ENCODE results near the gene MLLT1.

The MLLT1 gene

DNA sequence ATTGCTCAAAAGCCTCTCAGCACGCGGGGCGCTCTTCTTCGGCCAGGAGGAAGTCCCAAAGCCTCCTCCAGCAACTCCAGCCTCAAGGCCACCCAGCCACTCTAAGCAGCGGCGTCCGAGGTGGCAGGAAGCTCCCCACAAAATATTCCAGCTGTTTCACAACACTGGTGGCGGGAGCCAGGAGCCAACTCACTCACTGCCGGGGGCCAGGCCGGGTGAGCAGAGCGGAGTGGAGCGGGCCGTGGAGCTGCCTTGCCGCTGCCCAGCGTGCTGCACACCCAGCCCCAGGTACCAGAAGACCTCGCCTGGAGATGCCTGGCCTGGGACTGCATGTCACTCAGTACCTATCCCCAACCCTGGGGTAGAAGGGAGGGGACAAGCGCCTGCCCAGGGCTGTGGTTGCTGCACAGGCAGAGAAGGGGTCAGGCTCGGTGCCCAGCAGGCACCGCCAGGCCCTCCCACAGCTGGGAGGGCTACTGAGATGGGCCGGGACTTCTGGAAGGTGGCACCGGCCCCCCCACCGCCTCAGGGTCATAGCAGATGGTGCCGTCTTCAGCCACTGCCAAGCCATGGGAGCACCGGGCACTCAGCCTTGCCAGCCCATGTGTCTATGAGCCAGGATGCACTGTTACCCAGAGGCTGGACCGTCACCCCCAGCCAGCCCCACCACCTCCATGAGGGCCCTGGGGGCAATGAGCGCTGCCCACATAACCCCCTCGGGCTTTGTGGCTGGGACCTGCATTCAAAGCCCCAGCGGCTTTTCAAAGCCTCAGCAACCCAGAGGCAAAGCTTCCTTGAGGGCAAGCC is 59.2 kb downstream of the MLLT1 start:
- FAIRE-seq: no peak
- DNase-seq (ENCODE audit: insufficient read length, low spot score): no peak
- TF ChIP-seq POLR2A (IDR thresholded peaks at IDR 0.05; ENCODE audit: low read depth, low read length): no peak
- TF ChIP-seq POU2F2 (IDR thresholded peaks at IDR 0.05; ENCODE audit: low read depth, low read length): no peak
- TF ChIP-seq POLR2AphosphoS5 (IDR thresholded peaks at IDR 0.05; ENCODE audit: low read depth, low read length): no peak
- TF ChIP-seq PAX5 (IDR thresholded peaks at IDR 0.05; ENCODE audit: insufficient read depth, low read length, severe bottlenecking): no peak
- TF ChIP-seq SPI1 (IDR thresholded peaks at IDR 0.05; ENCODE audit: low read depth, low read length): no peak
- TF ChIP-seq TAF1 (IDR thresholded peaks at IDR 0.05; ENCODE audit: low read depth, low read length): no peak

- FAIRE-seq (no peak), DNase-seq (ENCODE audit: insufficient read length, low spot score) (no peak)
- TF ChIP-seq PAX5 (IDR thresholded peaks at IDR 0.05; ENCODE audit: insufficient read depth, low read length, severe bottlenecking) (no peak), POLR2AphosphoS5 (IDR thresholded peaks at IDR 0.05; ENCODE audit: low read depth, low read length) (no peak), TAF1 (IDR thresholded peaks at IDR 0.05; ENCODE audit: low read depth, low read length) (no peak), POU2F2 (IDR thresholded peaks at IDR 0.05; ENCODE audit: low read depth, low read length) (no peak), POLR2A (IDR thresholded peaks at IDR 0.05; ENCODE audit: low read depth, low read length) (no peak), SPI1 (IDR thresholded peaks at IDR 0.05; ENCODE audit: low read depth, low read length) (no peak)
Observed at GRCh38 chr19:6219586-6220290, 60.0 kb downstream of the MLLT1 start.

- no peak for FAIRE-seq
- DNase-seq (ENCODE audit: insufficient read length, low spot score): no peak
- TF ChIP-seq PAX5 (IDR thresholded peaks at IDR 0.05; ENCODE audit: insufficient read depth, low read length, severe bottlenecking) (no peak), TAF1 (IDR thresholded peaks at IDR 0.05; ENCODE audit: low read depth, low read length) (no peak), SPI1 (IDR thresholded peaks at IDR 0.05; ENCODE audit: low read depth, low read length) (no peak), POLR2AphosphoS5 (IDR thresholded peaks at IDR 0.05; ENCODE audit: low read depth, low read length) (no peak), POU2F2 (IDR thresholded peaks at IDR 0.05; ENCODE audit: low read depth, low read length) (no peak), POLR2A (IDR thresholded peaks at IDR 0.05; ENCODE audit: low read depth, low read length) (no peak)
Observed at GRCh38 chr19:6219147-6219525, 60.6 kb downstream of the MLLT1 start.

DNA sequence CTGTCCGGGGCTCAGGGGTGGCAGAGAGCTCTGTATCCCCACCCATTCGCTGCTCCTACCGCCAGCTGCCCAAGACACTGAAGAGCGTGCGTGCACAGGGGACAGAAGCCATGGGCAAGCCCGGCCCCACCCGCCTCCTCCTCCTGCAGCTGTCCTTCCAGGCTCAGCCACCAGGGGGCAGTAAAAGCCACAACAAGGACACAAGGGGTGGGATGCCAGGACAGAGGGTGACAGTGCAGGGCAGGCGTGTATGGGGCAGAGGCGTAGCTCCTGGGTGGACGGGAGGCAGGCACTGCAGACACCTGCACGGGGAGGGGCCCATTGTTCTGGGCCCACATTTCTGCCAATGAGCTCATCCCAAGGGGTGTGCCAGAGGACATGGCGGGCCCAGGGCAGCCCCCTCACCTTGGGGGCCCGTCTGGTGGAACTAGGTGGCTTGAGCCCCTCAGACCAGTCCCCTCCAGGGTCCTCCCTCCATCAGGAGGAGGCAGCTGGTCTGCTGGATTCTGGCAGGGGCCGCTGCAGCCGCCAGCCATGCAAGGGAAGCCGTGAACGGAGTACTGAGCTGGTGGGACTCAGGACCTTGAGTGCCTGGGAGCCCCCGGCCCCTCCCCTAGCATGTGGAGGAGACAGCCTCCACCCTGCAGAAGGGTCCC is 61.2 kb downstream of the MLLT1 start:
- DNase-seq (ENCODE audit: insufficient read length, low spot score): peak; percentile 99
- peak; percentile 98 for FAIRE-seq
- TF ChIP-seq SPI1 (IDR thresholded peaks at IDR 0.05; ENCODE audit: low read depth, low read length) (no peak), POU2F2 (IDR thresholded peaks at IDR 0.05; ENCODE audit: low read depth, low read length) (no peak), POLR2AphosphoS5 (IDR thresholded peaks at IDR 0.05; ENCODE audit: low read depth, low read length) (no peak), PAX5 (IDR thresholded peaks at IDR 0.05; ENCODE audit: insufficient read depth, low read length, severe bottlenecking) (no peak), POLR2A (IDR thresholded peaks at IDR 0.05; ENCODE audit: low read depth, low read length) (no peak), TAF1 (IDR thresholded peaks at IDR 0.05; ENCODE audit: low read depth, low read length) (no peak)

- FAIRE-seq: no peak
- no peak for DNase-seq (ENCODE audit: insufficient read length, low spot score)
- TF ChIP-seq TAF1 (IDR thresholded peaks at IDR 0.05; ENCODE audit: low read depth, low read length): no peak
- TF ChIP-seq POU2F2 (IDR thresholded peaks at IDR 0.05; ENCODE audit: low read depth, low read length): no peak
- no peak for TF ChIP-seq PAX5 (IDR thresholded peaks at IDR 0.05; ENCODE audit: insufficient read depth, low read length, severe bottlenecking)
- no peak for TF ChIP-seq POLR2AphosphoS5 (IDR thresholded peaks at IDR 0.05; ENCODE audit: low read depth, low read length)
Observed at GRCh38 chr19:6217752-6218334, 61.9 kb downstream of the MLLT1 start.

DNA sequence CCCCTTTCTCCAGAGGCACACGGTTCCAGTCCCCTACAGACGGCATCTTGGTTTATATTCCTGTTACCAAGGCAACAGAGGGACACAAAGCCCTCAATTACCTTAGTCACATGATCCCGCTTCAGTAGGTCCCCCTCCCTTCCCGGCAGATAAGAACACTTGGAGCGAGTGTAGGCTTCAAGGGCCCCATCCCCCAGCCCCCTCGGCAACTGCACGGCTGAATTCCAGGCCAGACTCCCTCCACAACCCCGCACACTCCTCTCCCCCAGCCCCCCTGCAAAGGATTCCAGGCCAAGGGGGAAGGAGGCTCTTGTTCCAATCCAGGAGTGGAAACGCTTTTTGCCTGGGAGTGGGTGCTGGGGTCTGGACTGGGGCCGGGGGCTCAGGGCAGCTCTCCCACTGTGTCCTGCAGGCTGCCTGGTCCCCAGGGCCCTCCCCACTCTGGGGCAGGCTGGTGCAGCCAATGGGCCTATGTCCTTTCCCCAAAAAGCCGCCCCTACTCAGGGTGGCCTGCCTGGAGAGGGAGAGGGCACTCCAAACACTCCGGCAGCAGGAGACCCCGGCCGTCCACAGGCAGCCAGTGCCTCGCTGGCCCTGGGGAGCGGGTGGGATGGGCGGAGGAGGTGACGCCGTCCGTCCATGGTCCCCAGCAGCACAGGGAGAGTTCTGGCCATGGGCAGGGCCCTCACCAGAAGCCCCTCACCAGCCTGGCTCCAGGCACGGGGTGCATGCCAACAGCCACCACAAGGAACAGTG is 62.6 kb downstream of the MLLT1 start:
- FAIRE-seq (no peak), DNase-seq (ENCODE audit: insufficient read length, low spot score) (no peak)
- no peak for TF ChIP-seq POLR2AphosphoS5 (IDR thresholded peaks at IDR 0.05; ENCODE audit: low read depth, low read length)
- no peak for TF ChIP-seq POLR2A (IDR thresholded peaks at IDR 0.05; ENCODE audit: low read depth, low read length)
- no peak for TF ChIP-seq SPI1 (IDR thresholded peaks at IDR 0.05; ENCODE audit: low read depth, low read length)
- TF ChIP-seq TAF1 (IDR thresholded peaks at IDR 0.05; ENCODE audit: low read depth, low read length): no peak
- TF ChIP-seq POU2F2 (IDR thresholded peaks at IDR 0.05; ENCODE audit: low read depth, low read length): no peak
- TF ChIP-seq PAX5 (IDR thresholded peaks at IDR 0.05; ENCODE audit: insufficient read depth, low read length, severe bottlenecking): no peak

GRCh38 chr19:6216236-6216995 is 63.4 kb downstream of the MLLT1 start:
- no peak for TF ChIP-seq POLR2AphosphoS5 (IDR thresholded peaks at IDR 0.05; ENCODE audit: low read depth, low read length)
- TF ChIP-seq TAF1 (IDR thresholded peaks at IDR 0.05; ENCODE audit: low read depth, low read length): no peak
- TF ChIP-seq POLR2A (IDR thresholded peaks at IDR 0.05; ENCODE audit: low read depth, low read length): no peak
- no peak for TF ChIP-seq SPI1 (IDR thresholded peaks at IDR 0.05; ENCODE audit: low read depth, low read length)
- TF ChIP-seq PAX5 (IDR thresholded peaks at IDR 0.05; ENCODE audit: insufficient read depth, low read length, severe bottlenecking): no peak
- no peak for TF ChIP-seq POU2F2 (IDR thresholded peaks at IDR 0.05; ENCODE audit: low read depth, low read length)
- no peak for FAIRE-seq
- DNase-seq (ENCODE audit: insufficient read length, low spot score): peak; percentile 16

DNA sequence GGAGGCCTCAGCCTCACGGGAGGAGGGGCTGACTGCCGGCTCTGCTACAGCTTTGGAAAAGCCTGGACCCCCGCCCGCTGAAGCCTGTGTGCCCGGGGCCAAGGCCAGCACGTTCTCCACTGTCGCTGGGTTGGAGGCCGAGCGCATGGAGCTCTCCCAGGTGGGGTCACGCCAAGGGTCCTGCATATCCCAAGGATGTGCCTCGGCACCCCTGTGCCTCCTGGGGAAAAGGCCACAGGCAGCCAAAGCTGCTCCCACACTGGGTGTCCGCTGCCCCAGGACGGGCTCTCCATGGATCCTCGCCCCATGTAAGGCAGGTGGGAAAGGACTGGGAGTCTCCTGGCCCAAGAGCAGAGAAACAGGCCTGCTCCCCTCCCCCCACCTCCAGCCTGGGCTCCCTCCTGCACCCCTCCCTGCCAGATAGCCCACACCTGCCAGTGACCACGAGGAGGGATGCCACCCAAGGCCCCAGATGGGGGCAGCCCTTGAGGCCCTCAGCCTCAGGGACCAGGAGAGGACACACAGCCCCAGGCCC is 64.0 kb downstream of the MLLT1 start:
- TF ChIP-seq TAF1 (IDR thresholded peaks at IDR 0.05; ENCODE audit: low read depth, low read length) (no peak), SPI1 (IDR thresholded peaks at IDR 0.05; ENCODE audit: low read depth, low read length) (no peak)
- DNase-seq (ENCODE audit: insufficient read length, low spot score): peak; percentile 17
- FAIRE-seq: no peak

Data from GM12891 (cell line).